ENCODE results near the gene KIF24.
"Not testable (repeated sequence)": the region's sequence is repeated elsewhere in the genome, so short reads cannot be mapped to it uniquely, and the experiment has no call there.

KIF24 gene

GRCh38 chr9:34370970-34371880 is 42.2 kb upstream of the KIF24 start:
- H3K36me3 Mint-ChIP-seq (ENCODE audit: low read depth) = peaks cover 60% of the 10 kb centered on the region
- H3K27me3 Mint-ChIP-seq (ENCODE audit: low read depth) = no peaks in the 10 kb centered on the region
- H3K4me1 Mint-ChIP-seq = peaks cover 21% of the 10 kb centered on the region
- H3K4me3 Mint-ChIP-seq = no peak overlapping the region
- H3K27ac Mint-ChIP-seq = no peak overlapping the region
- peaks cover 11% of the 10 kb centered on the region for H3K9me3 Mint-ChIP-seq
- no peak for TF ChIP-seq CTCF (IDR thresholded peaks at IDR 0.05; ENCODE audit: unreplicated experiment in 3 of 3)

- Mint-ChIP-seq H3K36me3 (ENCODE audit: low read depth) (peaks cover 60% of the 10 kb centered on the region), H3K4me1 (peaks cover 19% of the 10 kb centered on the region), H3K27me3 (ENCODE audit: low read depth) (no peaks in the 10 kb centered on the region), H3K4me3 (no peak overlapping the region), H3K27ac (no peak overlapping the region), H3K9me3 (peaks cover 11% of the 10 kb centered on the region)
- no peak for TF ChIP-seq CTCF (IDR thresholded peaks at IDR 0.05; ENCODE audit: unreplicated experiment in 3 of 3)
Measured at GRCh38 chr9:34370335-34370969, 41.4 kb upstream of the KIF24 start.

- Mint-ChIP-seq H3K4me3 (no peak overlapping the region), H3K4me1 (peaks cover 13% of the 10 kb centered on the region), H3K36me3 (ENCODE audit: low read depth) (peaks cover 60% of the 10 kb centered on the region), H3K27ac (no peak overlapping the region), H3K27me3 (ENCODE audit: low read depth) (no peaks in the 10 kb centered on the region), H3K9me3 (peaks cover 11% of the 10 kb centered on the region)
- no peak for TF ChIP-seq CTCF (IDR thresholded peaks at IDR 0.05; ENCODE audit: unreplicated experiment in 3 of 3)
Measured at GRCh38 chr9:34369636-34370035, 40.6 kb upstream of the KIF24 start.

GRCh38 chr9:34368796-34369195 is 39.7 kb upstream of the KIF24 start:
- H3K4me1 Mint-ChIP-seq = peaks cover 20% of the 10 kb centered on the region
- not testable (repeated sequence) for H3K27me3 Mint-ChIP-seq (ENCODE audit: low read depth); H3K4me3 Mint-ChIP-seq; H3K27ac Mint-ChIP-seq
- H3K36me3 Mint-ChIP-seq (ENCODE audit: low read depth) = peaks cover 52% of the 10 kb centered on the region
- H3K9me3 Mint-ChIP-seq = peaks cover 11% of the 10 kb centered on the region

GRCh38 chr9:34367751-34368410 is 38.8 kb upstream of the KIF24 start:
- Mint-ChIP-seq H3K36me3 (ENCODE audit: low read depth) (peaks cover 50% of the 10 kb centered on the region), H3K9me3 (peaks cover 11% of the 10 kb centered on the region), H3K4me1 (peaks cover 29% of the 10 kb centered on the region)
- H3K27ac Mint-ChIP-seq; H3K27me3 Mint-ChIP-seq (ENCODE audit: low read depth); H3K4me3 Mint-ChIP-seq: not testable (repeated sequence)

- peaks cover 11% of the 10 kb centered on the region for H3K9me3 Mint-ChIP-seq
- peaks cover 41% of the 10 kb centered on the region for H3K36me3 Mint-ChIP-seq (ENCODE audit: low read depth)
- TF ChIP-seq CTCF (IDR thresholded peaks at IDR 0.05; ENCODE audit: unreplicated experiment in 3 of 3) = no peak
- no peak overlapping the region for H3K4me3 Mint-ChIP-seq
- no peaks in the 10 kb centered on the region for H3K27me3 Mint-ChIP-seq (ENCODE audit: low read depth)
- no peak overlapping the region for H3K27ac Mint-ChIP-seq
- H3K4me1 Mint-ChIP-seq = peaks cover 35% of the 10 kb centered on the region
Measured at GRCh38 chr9:34366365-34366764, 37.3 kb upstream of the KIF24 start.

Data from nephron (organoid).